Effector memory CD4-positive, alpha-beta T cell (primary cell): ENCODE results near the gene NINJ2.

ENCODE experiments used
- DNase-seq, 3 donors: peaks; one replicate each; pipeline ENCODE4 v3.0.0-alpha.2; 2020
- H3K27ac ChIP-seq: 2 replicates; pipeline ENCODE4 v1.7.0; 2013; ENCODE audit warnings: mild to moderate bottlenecking, low read length, moderate library complexity; ENCODE audit not compliant: insufficient read depth, poor library complexity, severe bottlenecking
- H3K27me3 ChIP-seq: replicated peaks from 2 replicates; pipeline ENCODE4 v1.7.0; 2013; ENCODE audit warnings: mild to moderate bottlenecking, low read length; ENCODE audit not compliant: insufficient read depth, control insufficient read depth, poor library complexity, severe bottlenecking
- H3K36me3 ChIP-seq: 2 replicates; pipeline ENCODE4 v1.7.0; 2013; ENCODE audit warnings: mild to moderate bottlenecking, low read length, moderate library complexity; ENCODE audit not compliant: control insufficient read depth, insufficient read depth
- H3K4me1 ChIP-seq: 2 replicates; pipeline ENCODE4 v1.7.0; 2013; ENCODE audit warnings: low read length, mild to moderate bottlenecking; ENCODE audit not compliant: control insufficient read depth, insufficient read depth, poor library complexity, severe bottlenecking
- H3K4me3 ChIP-seq: 2 replicates; pipeline ENCODE4 v1.7.0; 2013; ENCODE audit warnings: low read length, low read depth, mild to moderate bottlenecking; ENCODE audit not compliant: insufficient read depth, poor library complexity, severe bottlenecking
- H3K9me3 ChIP-seq: 2 replicates; pipeline ENCODE4 v1.7.0; 2013; ENCODE audit warnings: mild to moderate bottlenecking, low read length, moderate library complexity; ENCODE audit not compliant: control insufficient read depth

NINJ2 gene

DNA sequence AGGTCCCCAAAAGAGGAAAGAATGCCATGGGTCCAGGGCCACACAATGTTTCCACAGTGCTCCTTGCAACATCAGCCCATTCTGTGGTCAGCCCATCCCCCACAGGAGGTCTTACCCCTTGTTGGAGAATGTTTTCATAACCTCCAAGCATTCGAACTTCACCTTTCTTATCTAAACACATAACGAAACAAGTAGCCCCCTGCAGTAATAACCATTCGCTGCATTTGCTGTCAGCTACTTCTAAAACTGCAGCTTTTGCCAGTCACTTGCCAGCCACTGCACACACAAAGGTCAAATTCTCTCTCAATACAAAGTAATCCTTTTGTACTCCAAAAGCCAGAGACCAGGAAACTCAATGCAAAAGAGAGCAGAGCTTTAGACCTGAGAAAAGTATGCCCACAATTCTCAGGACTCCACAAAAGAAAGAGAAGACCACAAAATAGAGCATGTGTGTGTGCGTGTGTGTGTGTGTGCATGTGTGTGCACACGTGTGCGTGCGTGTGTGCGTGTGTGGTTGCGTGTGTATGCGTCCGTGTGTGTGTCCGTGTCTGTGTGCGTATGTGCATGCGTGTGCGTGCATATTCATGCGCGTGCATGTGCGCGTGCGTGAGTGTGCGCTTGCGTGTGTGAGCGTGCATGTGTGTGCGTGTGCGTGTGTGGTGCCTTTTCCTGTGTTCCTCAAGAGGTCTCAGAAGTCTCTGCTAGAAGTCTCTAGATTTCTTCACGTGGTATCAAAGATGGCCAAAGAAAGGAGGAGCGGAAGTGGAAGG lies 31.7 kb upstream of the NINJ2 start:
- Histone ChIP-seq H3K36me3 (no peaks in the 10 kb centered on the region), H3K4me3 (no peak overlapping the region), H3K4me1 (no peaks in the 10 kb centered on the region), H3K9me3 (no peaks in the 10 kb centered on the region), H3K27ac (peak overlapping the region; percentile 2), H3K27me3 (no peaks in the 10 kb centered on the region)
- no peak for DNase-seq

DNA sequence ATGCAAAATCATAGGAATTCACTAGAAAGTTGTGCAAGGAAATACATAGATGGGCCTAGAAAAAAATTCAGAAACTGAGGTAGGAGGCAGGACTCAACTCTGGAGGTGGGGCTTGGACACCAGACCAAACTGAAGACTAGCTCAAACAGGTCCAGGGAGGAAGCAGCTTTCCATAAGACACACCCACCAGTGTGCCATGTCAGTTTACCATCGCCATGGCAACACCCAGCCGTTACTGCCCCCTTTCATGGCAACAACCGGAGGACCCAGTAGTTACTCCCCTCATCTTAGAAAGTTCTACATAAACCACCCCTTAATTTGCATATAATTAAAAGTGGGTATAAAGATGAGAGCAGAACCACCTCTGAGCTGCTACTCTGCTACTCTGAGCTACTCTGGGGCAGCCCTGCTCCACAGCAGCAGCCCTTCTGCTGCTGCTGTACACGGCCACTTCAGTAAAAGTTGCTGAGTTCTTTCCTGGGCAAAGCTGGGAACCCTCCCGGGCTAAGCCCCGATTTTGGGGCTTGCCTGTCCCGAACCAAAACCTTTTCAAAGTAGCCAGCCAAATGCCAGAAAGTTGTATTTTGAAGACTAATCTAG lies 30.8 kb upstream of the NINJ2 start:
- Histone ChIP-seq H3K9me3 (no peaks in the 10 kb centered on the region), H3K27ac (no peak overlapping the region), H3K36me3 (no peaks in the 10 kb centered on the region), H3K4me1 (no peaks in the 10 kb centered on the region), H3K4me3 (no peak overlapping the region), H3K27me3 (no peaks in the 10 kb centered on the region)
- no peak for DNase-seq

DNA sequence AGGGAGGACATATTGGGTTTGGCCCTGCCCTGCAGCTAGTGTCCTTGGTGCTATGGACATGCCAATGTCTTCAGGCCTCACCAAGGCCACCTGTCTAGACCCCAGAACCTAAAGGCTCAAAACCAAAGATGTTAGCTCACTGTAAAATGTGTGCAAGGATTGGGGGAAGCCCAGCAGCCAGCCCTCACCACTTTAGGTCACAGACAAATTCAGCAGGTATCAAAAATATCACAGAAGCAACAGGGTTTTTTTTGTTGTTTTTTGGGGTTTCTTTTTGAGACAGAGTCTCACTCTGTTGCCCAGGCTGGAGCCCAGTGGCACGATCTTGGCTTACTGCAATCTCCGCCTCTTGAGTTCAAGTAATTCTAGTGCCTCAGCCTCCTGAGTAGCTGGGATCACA lies 29.0 kb upstream of the NINJ2 start:
- H3K27me3 ChIP-seq, result no peaks in the 10 kb centered on the region
- H3K36me3 ChIP-seq, result no peaks in the 10 kb centered on the region
- no peak overlapping the region for H3K27ac ChIP-seq
- H3K4me1 ChIP-seq, result no peaks in the 10 kb centered on the region
- no peak for DNase-seq
- H3K4me3 ChIP-seq, result no peak overlapping the region
- no peaks in the 10 kb centered on the region for H3K9me3 ChIP-seq

DNA sequence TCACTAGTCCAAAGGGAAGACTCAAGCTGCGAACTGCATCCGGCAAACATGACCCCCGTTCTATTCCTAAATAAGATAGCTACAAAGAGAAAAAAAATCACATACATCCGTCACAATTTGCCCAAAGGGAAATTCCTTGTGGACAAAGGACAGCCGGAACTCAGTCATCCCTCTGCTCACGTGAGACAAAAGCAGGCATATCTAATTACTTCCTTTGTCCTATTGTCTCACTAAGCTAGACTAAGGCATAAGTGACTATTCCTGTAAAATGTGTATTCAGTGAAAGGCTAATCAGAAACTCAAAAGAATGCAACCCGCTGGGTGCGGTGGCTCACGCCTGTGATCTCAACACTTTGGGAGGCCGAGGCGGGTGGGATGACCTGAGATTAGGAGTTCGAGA lies 27.2 kb upstream of the NINJ2 start:
- H3K27ac ChIP-seq, result no peak overlapping the region
- H3K4me3 ChIP-seq, result no peak overlapping the region
- no peak for DNase-seq
- peaks cover 9% of the 10 kb centered on the region for H3K4me1 ChIP-seq
- H3K27me3 ChIP-seq, result no peaks in the 10 kb centered on the region
- H3K9me3 ChIP-seq, result no peaks in the 10 kb centered on the region
- H3K36me3 ChIP-seq, result no peaks in the 10 kb centered on the region

DNA sequence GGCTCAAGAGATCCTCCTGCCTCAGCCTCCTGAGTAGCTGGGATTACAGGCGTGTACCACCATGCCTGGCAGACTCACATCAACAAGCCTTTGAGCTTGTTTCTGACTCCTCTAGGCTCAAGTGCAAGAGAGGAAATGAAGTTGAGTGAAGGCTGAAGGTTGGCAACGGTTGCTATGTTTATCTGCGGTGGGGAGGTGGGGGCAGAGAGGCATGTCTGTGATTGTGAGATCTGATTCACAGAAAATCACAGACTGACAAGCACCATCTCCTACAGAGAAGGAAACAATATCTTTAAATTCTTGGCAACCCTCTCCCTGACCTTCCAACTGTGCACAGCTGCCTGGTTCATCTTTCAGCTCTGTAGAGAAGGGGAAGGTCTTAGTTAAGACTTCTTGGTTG lies 22.1 kb upstream of the NINJ2 start:
- Histone ChIP-seq H3K4me3 (no peak overlapping the region), H3K9me3 (no peaks in the 10 kb centered on the region), H3K36me3 (no peaks in the 10 kb centered on the region), H3K27me3 (no peaks in the 10 kb centered on the region), H3K27ac (peak overlapping the region; percentile 92), H3K4me1 (peaks cover 17% of the 10 kb centered on the region)
- DNase-seq, result peak; percentile 75 to 87 (median 76)

DNA sequence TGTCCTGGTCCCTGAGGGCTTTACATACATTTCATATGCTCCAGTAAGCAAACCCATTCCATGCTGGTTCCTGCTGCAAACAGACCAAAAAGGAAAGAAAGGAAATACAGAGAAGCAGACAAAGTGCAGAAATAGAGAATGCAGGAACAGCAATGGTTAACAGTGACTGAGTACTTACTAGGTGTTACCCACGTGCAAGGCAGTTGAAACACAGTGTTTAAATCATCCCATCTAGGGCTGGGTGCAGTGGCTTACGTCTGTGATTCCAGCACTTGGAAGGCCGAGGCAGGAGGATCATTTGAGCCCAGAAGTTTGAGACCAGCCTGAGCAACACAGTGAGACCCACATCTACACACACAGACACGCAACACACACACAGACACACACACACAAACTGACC lies 21.2 kb upstream of the NINJ2 start:
- no peak overlapping the region for H3K4me3 ChIP-seq
- no peaks in the 10 kb centered on the region for H3K36me3 ChIP-seq
- H3K4me1 ChIP-seq, result peaks cover 17% of the 10 kb centered on the region
- no peaks in the 10 kb centered on the region for H3K27me3 ChIP-seq
- no peak for DNase-seq
- H3K27ac ChIP-seq, result peak overlapping the region; percentile 92
- no peaks in the 10 kb centered on the region for H3K9me3 ChIP-seq

DNA sequence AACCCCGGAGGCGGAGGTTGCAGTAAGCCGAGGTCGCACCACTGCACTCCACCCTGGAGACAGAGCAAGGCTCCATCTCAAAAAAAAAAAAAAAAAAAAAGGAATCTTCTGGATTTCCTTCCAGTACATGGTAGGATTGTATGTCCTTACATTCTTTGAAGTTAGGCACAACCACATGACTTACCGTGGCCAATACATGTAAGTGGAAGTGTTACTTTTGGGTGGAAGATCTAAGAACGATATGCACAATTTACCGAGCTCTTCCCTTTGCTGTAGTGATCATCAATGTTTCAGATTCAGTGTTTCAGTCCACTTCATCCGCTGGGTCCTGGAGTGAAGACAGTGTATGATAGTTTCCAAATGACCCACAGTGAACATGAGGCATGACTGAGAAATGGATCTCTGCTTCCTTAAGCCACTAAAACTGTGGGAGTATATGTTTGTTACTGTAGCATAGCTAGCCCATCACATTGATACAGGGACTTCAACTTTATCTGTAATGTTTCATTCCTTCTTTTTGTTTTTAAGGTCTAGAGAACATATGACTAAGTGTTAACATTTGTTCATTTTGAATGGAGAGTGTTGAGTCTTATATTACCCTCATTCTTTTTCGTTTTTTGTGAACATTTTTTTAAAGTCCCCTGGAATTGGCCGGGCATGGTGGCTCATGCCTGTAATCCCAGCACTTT lies 18.5 kb upstream of the NINJ2 start:
- Histone ChIP-seq H3K9me3 (no peaks in the 10 kb centered on the region), H3K27me3 (no peaks in the 10 kb centered on the region), H3K36me3 (no peaks in the 10 kb centered on the region), H3K27ac (no peak overlapping the region), H3K4me3 (no peak overlapping the region), H3K4me1 (peaks cover 17% of the 10 kb centered on the region)
- no peak for DNase-seq

DNA sequence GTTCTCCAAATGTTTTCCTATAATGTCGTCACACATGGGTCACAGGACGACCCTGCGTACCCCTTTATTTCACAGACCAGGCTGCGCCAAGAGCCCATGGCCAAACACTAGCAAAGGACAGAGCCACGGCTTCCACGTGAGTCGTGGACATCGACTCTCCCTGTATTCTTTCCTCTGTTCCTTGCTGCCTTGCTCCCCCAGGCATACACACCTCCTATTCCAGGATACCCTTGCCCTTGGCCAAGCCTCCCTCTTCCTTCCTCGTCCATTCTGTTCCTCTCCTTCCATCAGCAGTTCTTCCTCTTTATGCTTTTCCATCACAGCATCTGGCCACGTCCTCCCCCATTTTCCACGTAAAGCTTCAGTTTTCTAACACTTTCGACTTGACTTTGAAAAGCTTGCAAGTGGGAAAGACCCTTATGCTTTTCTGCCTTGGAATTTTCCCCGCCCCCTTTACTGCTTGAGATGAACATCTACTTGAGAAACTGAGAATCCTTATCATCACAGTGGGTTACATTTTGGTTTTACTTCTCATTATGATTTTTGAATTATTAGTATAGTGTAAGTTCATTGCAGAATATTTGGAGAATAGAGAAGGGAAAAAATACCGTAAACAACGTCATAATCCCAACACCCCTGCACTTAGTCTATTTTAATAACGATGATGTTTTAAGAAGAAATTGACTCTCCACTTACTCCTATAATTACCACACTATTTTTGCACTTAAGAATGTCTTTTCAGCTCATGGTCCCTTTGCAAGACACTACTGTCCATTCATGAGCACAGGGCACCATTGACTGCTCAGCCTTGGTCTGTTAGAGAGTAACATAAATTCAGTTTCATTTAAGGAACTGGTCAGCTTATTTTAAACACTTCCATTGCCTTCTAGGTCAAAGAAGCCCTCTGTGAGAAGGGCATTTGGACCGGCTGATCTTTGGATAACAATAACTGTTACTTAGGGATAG lies 15.8 kb upstream of the NINJ2 start:
- Histone ChIP-seq H3K36me3 (no peaks in the 10 kb centered on the region), H3K4me1 (peaks cover 11% of the 10 kb centered on the region), H3K27me3 (no peaks in the 10 kb centered on the region), H3K27ac (no peak overlapping the region), H3K9me3 (no peaks in the 10 kb centered on the region), H3K4me3 (no peak overlapping the region)
- DNase-seq, result no peak

DNA sequence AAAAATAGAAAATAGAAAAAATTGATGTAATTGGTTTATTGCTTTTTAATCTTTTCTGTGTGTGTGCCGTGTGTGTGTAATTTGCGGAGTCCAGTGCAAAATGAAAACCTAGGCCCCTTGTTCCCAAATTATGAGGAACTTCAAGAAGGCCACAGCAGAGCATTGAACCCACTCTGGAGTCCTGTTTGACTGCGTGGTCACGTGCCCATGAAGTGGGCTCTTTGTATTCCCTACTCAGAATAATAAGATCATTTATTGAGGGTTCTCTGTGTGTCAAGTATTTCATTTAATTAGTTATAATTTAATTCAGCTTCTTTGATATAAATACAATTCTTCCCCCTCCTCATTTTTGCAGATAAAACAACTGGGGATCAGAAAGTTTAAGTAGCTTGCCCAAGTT lies 12.3 kb upstream of the NINJ2 start:
- Histone ChIP-seq H3K4me3 (no peak overlapping the region), H3K36me3 (no peaks in the 10 kb centered on the region), H3K4me1 (peaks cover 34% of the 10 kb centered on the region), H3K27me3 (no peaks in the 10 kb centered on the region), H3K27ac (no peak overlapping the region), H3K9me3 (no peaks in the 10 kb centered on the region)
- no peak for DNase-seq
